Psoas muscle (tissue), 8 donors: ENCODE measurements around the gene PSAT1. TPM values are rescaled to one million over a fixed set of nuclear protein-coding genes. Genes with fewer than 3 reads are reported as not detected.

ENCODE experiments used
- ATAC-seq, 4 donors: fragments of 200-7000 bp; cut with Tn5 transposase; one replicate each; pipeline ENCODE4 v1.9.1; 2020; ENCODE audit warnings: moderate library complexity in 3 of 4, mild to moderate bottlenecking in 2 of 4
- DNase-seq, 2 donors: peaks; one replicate each; pipeline ENCODE4 v3.0.0-alpha.2; 2020
- H3K27ac ChIP-seq: fragments of 200-600 bp; one replicate; pipeline ENCODE4 v1.8.0; 2022
- H3K27me3 ChIP-seq, 3 donors: fragments of 200-600 bp in 1 of 3; one replicate each; pipeline versions ENCODE4 v1.6.1 to v1.8.0; 2013 to 2022; ENCODE audit warnings: low read length in 2 of 3, mild to moderate bottlenecking in 2 of 3, moderate library complexity in 1 of 3; ENCODE audit not compliant: insufficient read depth in 3 of 3
- H3K36me3 ChIP-seq, 2 donors: fragments of 200-600 bp in 1 of 2; one replicate each; pipeline versions ENCODE4 v1.6.1 to v1.8.0; 2013 to 2022; ENCODE audit warnings: low read depth in 1 of 2, mild to moderate bottlenecking in 1 of 2, moderate library complexity in 1 of 2; ENCODE audit not compliant: insufficient read depth in 1 of 2
- H3K4me1 ChIP-seq: fragments of 200-600 bp; one replicate; pipeline ENCODE4 v1.8.0; 2022
- H3K4me3 ChIP-seq: fragments of 200-600 bp; one replicate; pipeline ENCODE4 v1.8.0; 2022; ENCODE audit warnings: mild to moderate bottlenecking
- H3K9me3 ChIP-seq: fragments of 200-600 bp; one replicate; pipeline ENCODE4 v1.8.0; 2022
- WGBS, 3 donors: extraction: QIAGEN DNeasy Blood & Tissue Kit; methylation state at CpG; one replicate each; pipeline versions ENCODE4 v1.1.6 to v1.1.7; 2013; 5-methylcytosine and 5-hydroxymethylcytosine counted together
- intact Hi-C, 2 donors: fragments of 100-400 bp; cut with DNase I; formaldehyde crosslinking; loops; one replicate each; pipeline versions ENCODE4 v1.11.0 to v1.14.2; 2022
- polyA plus RNA-seq, 3 donors: library from polyadenylated mRNA; stranded (reverse); fragments of 200-250 nt; gene quantifications; one replicate each; pipeline ENCODE4 v1.2.3, GENCODE V29; 2013
- total RNA-seq, 4 donors: library from RNA; stranded (reverse); fragmentation: NEBNext Ultra II Directional in 2 of 4; extraction: Animal tissue kit (Norgen Biotek cat#: 25700) in 2 of 4; gene quantifications; one replicate each; pipeline versions ENCODE4 v1.2.1 to v1.2.4, GENCODE V29; 2021 to 2023
- TF ChIP-seq, protein P1 (sequence below): fragments of 200-600 bp; IDR thresholded peaks from one replicate; pipeline ENCODE4 v1.8.0; 2022; ENCODE audit warnings: antibody characterized with exemption
- donor health status: healthy with polysubstance abuse.
- donor health status: DM: no; HTN: no; CAD: no; lungs with moderate emphysema.
- donor health status: Bipolar disorder and iron deficiency.
- donor health status: healthy.
- donor health status: DM: yes; HTN: yes; CAD: no.
- donor health status: DM: no; HTN: no; CAD: no.
- donor health status: DM: no; HTN: no; CAD: no.
- donor health status: DM: yes; HTN: yes; CAD: no.

The PSAT1 gene
- total and polyA plus RNA-seq, 7 donors: 0.15 to 2.0 (median 0.53) TPM

- no peak for ATAC-seq
- Histone ChIP-seq H3K4me1 (no peaks in the 10 kb centered on the region), H3K9me3 (no peaks in the 10 kb centered on the region), H3K4me3 (no peak overlapping the region), H3K27me3 (no peaks in the 10 kb centered on the region), H3K36me3 (no peaks in the 10 kb centered on the region), H3K27ac (no peak overlapping the region)
- intact Hi-C loops: no loop called here
- 84 to 90% (median 86%) methylated on average over 17 of the region's 17 CpGs for WGBS, 3 donors
- DNase-seq: no peak
- TF ChIP-seq, protein P1, sequence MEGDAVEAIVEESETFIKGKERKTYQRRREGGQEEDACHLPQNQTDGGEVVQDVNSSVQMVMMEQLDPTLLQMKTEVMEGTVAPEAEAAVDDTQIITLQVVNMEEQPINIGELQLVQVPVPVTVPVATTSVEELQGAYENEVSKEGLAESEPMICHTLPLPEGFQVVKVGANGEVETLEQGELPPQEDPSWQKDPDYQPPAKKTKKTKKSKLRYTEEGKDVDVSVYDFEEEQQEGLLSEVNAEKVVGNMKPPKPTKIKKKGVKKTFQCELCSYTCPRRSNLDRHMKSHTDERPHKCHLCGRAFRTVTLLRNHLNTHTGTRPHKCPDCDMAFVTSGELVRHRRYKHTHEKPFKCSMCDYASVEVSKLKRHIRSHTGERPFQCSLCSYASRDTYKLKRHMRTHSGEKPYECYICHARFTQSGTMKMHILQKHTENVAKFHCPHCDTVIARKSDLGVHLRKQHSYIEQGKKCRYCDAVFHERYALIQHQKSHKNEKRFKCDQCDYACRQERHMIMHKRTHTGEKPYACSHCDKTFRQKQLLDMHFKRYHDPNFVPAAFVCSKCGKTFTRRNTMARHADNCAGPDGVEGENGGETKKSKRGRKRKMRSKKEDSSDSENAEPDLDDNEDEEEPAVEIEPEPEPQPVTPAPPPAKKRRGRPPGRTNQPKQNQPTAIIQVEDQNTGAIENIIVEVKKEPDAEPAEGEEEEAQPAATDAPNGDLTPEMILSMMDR: no peak
Measured at GRCh38 chr9:78358329-78359051, 61.6 kb downstream of the PSAT1 start.

GRCh38 chr9:78363221-78363620 lies 66.3 kb downstream of the PSAT1 start:
- Histone ChIP-seq H3K27ac (no peak overlapping the region), H3K4me3 (no peak overlapping the region), H3K9me3 (no peaks in the 10 kb centered on the region), H3K4me1 (no peaks in the 10 kb centered on the region), H3K36me3 (no peaks in the 10 kb centered on the region), H3K27me3 (no peaks in the 10 kb centered on the region)
- WGBS, 3 donors: 24 to 49% (median 36%) methylated on average over 3 of the region's 3 CpGs
- no peak for DNase-seq
- intact Hi-C loops: no loop called here
- TF ChIP-seq, protein P1: no peak
- ATAC-seq: no peak

GRCh38 chr9:78365748-78366697 lies 69.1 kb downstream of the PSAT1 start:
- Histone ChIP-seq H3K27me3 (peaks cover 0 to 2% (median 0%) of the 10 kb centered on the region in 3 donors), H3K36me3 (no peaks in the 10 kb centered on the region), H3K4me3 (no peak overlapping the region), H3K9me3 (no peaks in the 10 kb centered on the region), H3K27ac (no peak overlapping the region), H3K4me1 (no peaks in the 10 kb centered on the region)
- TF ChIP-seq, protein P1: peak; percentile 29
- no peak for ATAC-seq
- intact Hi-C loops: loop anchor here in 1 of 2 donors (5.0 kb wide), 1 partner anchor 104 kb away; no protein-coding TSS in a partner anchor
- no peak for DNase-seq
- 54 to 63% (median 60%) methylated on average over 4 of the region's 4 CpGs for WGBS, 3 donors

DNA sequence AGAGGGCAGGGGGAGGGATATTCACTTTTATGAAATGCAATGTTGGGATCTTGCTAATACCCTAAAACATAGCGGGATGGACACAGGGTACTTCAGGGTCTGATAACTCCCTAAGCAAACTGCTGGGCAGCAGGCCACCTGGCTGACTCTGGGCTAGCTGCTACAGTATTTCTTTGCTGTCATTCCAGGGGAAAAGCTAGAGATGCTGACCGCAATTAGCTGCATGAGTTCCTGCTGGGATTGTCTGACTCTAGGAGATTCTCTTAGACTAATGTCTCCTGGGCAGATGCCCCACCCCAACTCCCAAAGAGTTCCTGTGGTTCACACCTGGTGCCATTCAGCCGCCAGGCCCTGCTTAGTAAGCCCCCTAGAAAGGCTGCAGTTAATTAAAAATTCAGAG lies 69.9 kb downstream of the PSAT1 start:
- 80 to 89% (median 86%) methylated on average over 3 of the region's 3 CpGs for WGBS, 3 donors
- TF ChIP-seq, protein P1: no peak
- no peak for ATAC-seq
- Histone ChIP-seq H3K27ac (no peak overlapping the region), H3K27me3 (peaks cover 0 to 4% (median 0%) of the 10 kb centered on the region in 3 donors), H3K36me3 (no peaks in the 10 kb centered on the region), H3K4me3 (no peak overlapping the region), H3K4me1 (no peaks in the 10 kb centered on the region), H3K9me3 (no peaks in the 10 kb centered on the region)
- no peak for DNase-seq
- intact Hi-C loops: loop anchor here in 1 of 2 donors (5.0 kb wide), 1 partner anchor 105 kb away; no protein-coding TSS in a partner anchor
